Fibroblast of the aortic adventitia (primary cell): Measurements from ENCODE around the gene PMP22. TPM values are rescaled to one million over a fixed set of nuclear protein-coding genes. Genes with fewer than 3 reads are reported as not detected.

ENCODE experiments used
- DNase-seq: peaks from one replicate; pipeline ENCODE4 v3.0.0-alpha.2; 2010; ENCODE audit warnings: low read depth
- H3K4me3 ChIP-seq: 2 replicates; pipeline ENCODE4 v1.5.1; 2011; ENCODE audit warnings: low read depth, mild to moderate bottlenecking, control low read depth, low read length, moderate library complexity
- total RNA-seq: library from RNA; depleted of rRNA; stranded (reverse); fragments of >200 nt; gene quantifications from 2 replicates; pipeline ENCODE4 v1.2.3, GENCODE V29; 2012; ENCODE audit warnings: low replicate concordance
- TF ChIP-seq, protein P1 (sequence below): IDR thresholded peaks from 2 replicates; pipeline ENCODE4 v1.5.1; 2011; ENCODE audit warnings: mild to moderate bottlenecking, low read length, control low read depth, inconsistent platforms; ENCODE audit not compliant: insufficient read depth

Gene PMP22
- total RNA-seq, 1 donor = 111 TPM

GRCh38 chr17:15238057-15238456 lies 27.1 kb downstream of the PMP22 start:
- TF ChIP-seq, protein P1, sequence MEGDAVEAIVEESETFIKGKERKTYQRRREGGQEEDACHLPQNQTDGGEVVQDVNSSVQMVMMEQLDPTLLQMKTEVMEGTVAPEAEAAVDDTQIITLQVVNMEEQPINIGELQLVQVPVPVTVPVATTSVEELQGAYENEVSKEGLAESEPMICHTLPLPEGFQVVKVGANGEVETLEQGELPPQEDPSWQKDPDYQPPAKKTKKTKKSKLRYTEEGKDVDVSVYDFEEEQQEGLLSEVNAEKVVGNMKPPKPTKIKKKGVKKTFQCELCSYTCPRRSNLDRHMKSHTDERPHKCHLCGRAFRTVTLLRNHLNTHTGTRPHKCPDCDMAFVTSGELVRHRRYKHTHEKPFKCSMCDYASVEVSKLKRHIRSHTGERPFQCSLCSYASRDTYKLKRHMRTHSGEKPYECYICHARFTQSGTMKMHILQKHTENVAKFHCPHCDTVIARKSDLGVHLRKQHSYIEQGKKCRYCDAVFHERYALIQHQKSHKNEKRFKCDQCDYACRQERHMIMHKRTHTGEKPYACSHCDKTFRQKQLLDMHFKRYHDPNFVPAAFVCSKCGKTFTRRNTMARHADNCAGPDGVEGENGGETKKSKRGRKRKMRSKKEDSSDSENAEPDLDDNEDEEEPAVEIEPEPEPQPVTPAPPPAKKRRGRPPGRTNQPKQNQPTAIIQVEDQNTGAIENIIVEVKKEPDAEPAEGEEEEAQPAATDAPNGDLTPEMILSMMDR = no peak
- H3K4me3 ChIP-seq = no peak overlapping the region
- DNase-seq = no peak

- TF ChIP-seq, protein P1 = no peak
- DNase-seq = no peak
- H3K4me3 ChIP-seq = no peak overlapping the region
Measured at GRCh38 chr17:15237106-15237425, 28.1 kb downstream of the PMP22 start.

DNA sequence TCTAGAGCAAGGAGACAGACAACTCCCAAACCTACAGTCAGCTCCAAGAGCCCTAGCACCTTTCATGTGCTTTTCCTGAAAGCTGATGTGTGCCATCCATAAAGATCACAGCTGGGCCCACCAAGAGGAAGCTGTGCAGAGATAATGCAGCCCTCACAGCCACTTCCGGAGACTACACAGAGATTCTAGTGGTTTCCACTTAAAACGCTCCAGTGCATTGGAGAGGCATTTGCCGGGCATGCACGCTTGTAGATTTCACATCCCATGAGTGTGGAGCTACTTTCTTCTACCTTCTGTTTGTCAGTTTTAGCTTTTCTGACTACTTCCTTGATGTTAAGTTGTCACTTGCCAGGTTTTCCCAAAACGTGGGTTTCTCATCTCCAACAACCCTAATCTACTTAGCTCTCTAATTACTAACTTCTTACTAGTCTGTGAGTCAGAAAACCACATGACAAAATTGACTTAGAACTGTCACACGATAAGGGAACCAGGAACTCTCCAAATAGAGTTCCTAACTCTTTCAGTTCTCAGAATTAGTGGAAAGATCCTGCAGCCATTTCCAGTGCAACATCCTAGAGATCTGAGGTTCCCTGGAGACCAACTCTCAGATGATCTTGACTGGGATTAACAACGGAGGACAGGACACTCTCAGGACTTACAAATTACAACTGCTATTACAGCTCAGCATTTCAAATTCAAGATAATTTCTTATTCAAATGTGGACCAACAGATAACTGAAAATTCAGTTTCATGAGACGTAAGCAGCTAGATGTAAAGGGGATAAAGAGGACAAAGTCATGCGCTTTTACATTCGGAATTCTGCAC lies 28.6 kb downstream of the PMP22 start:
- H3K4me3 ChIP-seq = no peak overlapping the region
- TF ChIP-seq, protein P1 = no peak
- DNase-seq = no peak

DNA sequence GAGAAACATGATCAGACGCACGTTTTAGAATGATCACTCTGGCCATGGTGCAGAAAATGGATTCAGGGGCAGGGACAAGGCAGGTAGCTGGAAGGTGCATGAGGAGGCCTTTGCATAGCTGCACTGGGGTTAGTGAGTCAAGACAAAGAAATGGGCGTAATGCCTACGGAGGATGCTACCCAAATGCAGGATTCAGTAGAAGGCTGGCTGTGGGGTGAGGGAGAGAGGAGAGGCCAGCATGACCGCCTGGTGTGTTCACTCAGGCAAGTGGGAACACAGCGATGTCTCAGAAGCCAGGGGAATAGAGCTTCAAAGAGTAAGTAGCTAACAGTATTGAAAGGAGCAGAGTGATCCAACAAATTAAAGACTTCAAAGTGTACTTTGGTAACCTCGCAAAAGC lies 31.2 kb downstream of the PMP22 start:
- no peak for DNase-seq
- TF ChIP-seq, protein P1 = no peak
- no peak overlapping the region for H3K4me3 ChIP-seq

DNA sequence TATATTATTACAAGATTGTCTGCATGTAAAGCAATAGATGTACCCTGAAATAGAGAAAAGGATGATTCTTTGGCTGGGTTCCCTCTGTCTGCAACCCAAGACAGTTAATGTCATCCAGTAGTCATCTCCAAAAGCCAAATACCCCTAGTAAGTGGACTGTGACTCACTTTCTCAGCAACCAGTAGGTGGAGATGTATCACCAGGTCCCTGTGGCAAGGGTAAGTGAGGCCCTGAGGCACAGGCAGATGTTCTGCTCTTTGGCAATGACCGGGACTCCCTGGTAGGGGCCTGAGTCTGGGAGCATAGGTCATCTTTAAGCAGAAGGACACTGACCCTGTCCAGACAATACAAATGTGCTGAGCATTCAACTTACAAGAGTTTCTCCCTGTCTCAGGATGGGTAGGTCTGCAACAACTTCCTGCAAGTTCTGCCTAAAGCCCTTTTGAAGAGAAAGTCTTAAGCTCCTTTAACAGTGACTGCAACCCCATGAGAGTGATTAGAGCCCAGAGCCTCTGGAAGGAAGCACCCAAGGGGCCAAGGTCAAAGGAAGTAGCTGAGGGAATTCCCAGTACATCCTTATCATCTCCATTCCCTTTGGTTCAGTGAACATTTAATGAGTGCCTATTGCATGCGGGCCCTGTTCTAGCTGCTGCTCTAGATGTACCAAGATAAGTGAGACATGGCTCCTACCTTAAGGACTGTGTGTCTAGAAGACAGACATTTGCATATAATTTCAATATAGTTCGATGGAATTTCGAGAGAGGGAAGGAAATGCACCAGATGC lies 31.9 kb downstream of the PMP22 start:
- H3K4me3 ChIP-seq = no peak overlapping the region
- TF ChIP-seq, protein P1 = peak; percentile 47
- DNase-seq = peak; percentile 50

- no peak overlapping the region for H3K4me3 ChIP-seq
- no peak for DNase-seq
- TF ChIP-seq, protein P1 = no peak
Measured at GRCh38 chr17:15232517-15232915, 32.6 kb downstream of the PMP22 start.
